H9 (cell line): Measurements from ENCODE around the gene ZNF524. TPM values are rescaled to one million over a fixed set of nuclear protein-coding genes. Genes with fewer than 3 reads are reported as not detected.

Source experiments
- DNase-seq: peaks from one replicate; pipeline ENCODE4 v3.0.0-alpha.2; 2017
- H2AFZ ChIP-seq: one replicate; pipeline ENCODE4 v1.6.1; 2013; ENCODE audit warnings: mild to moderate bottlenecking, low read length, control low read depth, moderate library complexity
- H2AK5ac ChIP-seq: 2 replicates; pipeline ENCODE4 v1.6.1; 2013; ENCODE audit warnings: low read length, control low read depth, mixed read lengths; ENCODE audit not compliant: insufficient read length
- H2BK120ac ChIP-seq: one replicate; pipeline ENCODE4 v1.6.1; 2013; ENCODE audit warnings: low read depth, mild to moderate bottlenecking, low read length, control low read depth, inconsistent platforms; ENCODE audit not compliant: poor library complexity, severe bottlenecking
- H2BK12ac ChIP-seq: 2 replicates; pipeline ENCODE4 v1.6.1; 2013; ENCODE audit warnings: low read length, control low read depth, mixed read lengths, low read depth; ENCODE audit not compliant: insufficient read length
- H2BK15ac ChIP-seq: 2 replicates; pipeline ENCODE4 v1.6.1; 2013; ENCODE audit warnings: low read depth, low read length, control low read depth
- H2BK20ac ChIP-seq: one replicate; pipeline ENCODE4 v1.6.1; 2013; ENCODE audit warnings: low read depth, mild to moderate bottlenecking, low read length, control low read depth, inconsistent platforms; ENCODE audit not compliant: poor library complexity, severe bottlenecking
- H2BK5ac ChIP-seq: 2 replicates; pipeline ENCODE4 v1.6.1; 2013; ENCODE audit warnings: low read length, control low read depth, mixed read lengths; ENCODE audit not compliant: insufficient read length
- H3K14ac ChIP-seq: 2 replicates; pipeline ENCODE4 v1.6.1; 2013; ENCODE audit warnings: low read length, control low read depth; ENCODE audit not compliant: insufficient read depth
- H3K18ac ChIP-seq: 2 replicates; pipeline ENCODE4 v1.6.1; 2013; ENCODE audit warnings: low read depth, mild to moderate bottlenecking, mixed read lengths, low read length, control low read depth; ENCODE audit not compliant: insufficient read length
- H3K23ac ChIP-seq: 2 replicates; pipeline ENCODE4 v1.6.1; 2013; ENCODE audit warnings: low read length, control low read depth, mixed read lengths, low read depth; ENCODE audit not compliant: insufficient read length
- H3K23me2 ChIP-seq: 2 replicates; pipeline ENCODE4 v1.6.1; 2013; ENCODE audit warnings: low read depth, mild to moderate bottlenecking, mixed read lengths, low read length, control low read depth; ENCODE audit not compliant: insufficient read length, poor library complexity, severe bottlenecking
- H3K27ac ChIP-seq: 2 replicates; pipeline ENCODE4 v1.5.1; 2013; ENCODE audit warnings: low read length, control low read depth, mixed read lengths, low read depth; ENCODE audit not compliant: insufficient read length
- H3K27me3 ChIP-seq: 2 replicates; pipeline ENCODE4 v1.6.1; 2013; ENCODE audit warnings: low read length, control low read depth, inconsistent platforms; ENCODE audit not compliant: insufficient read depth
- H3K4ac ChIP-seq: 2 replicates; pipeline ENCODE4 v1.6.1; 2013; ENCODE audit warnings: low read depth, mild to moderate bottlenecking, control low read depth, inconsistent platforms, low read length, moderate library complexity
- H3K4me1 ChIP-seq: 2 replicates; pipeline ENCODE4 v1.6.1; 2013; ENCODE audit warnings: low read length, control low read depth, inconsistent platforms; ENCODE audit not compliant: insufficient read depth
- H3K4me2 ChIP-seq: 2 replicates; pipeline ENCODE4 v1.6.1; 2013; ENCODE audit warnings: low read length, control low read depth, mixed read lengths; ENCODE audit not compliant: insufficient read length, insufficient read depth
- H3K56ac ChIP-seq: 2 replicates; pipeline ENCODE4 v1.6.1; 2013; ENCODE audit warnings: low read depth, mild to moderate bottlenecking, mixed read lengths, low read length, control low read depth; ENCODE audit not compliant: insufficient read length
- H3K79me1 ChIP-seq: 2 replicates; pipeline ENCODE4 v1.6.1; 2013; ENCODE audit warnings: low read depth, mild to moderate bottlenecking, moderate library complexity, low read length, control low read depth, inconsistent platforms; ENCODE audit not compliant: insufficient read depth, poor library complexity, severe bottlenecking
- H3K79me2 ChIP-seq: 2 replicates; pipeline ENCODE4 v1.6.1; 2013; ENCODE audit warnings: low read length, control low read depth, inconsistent platforms; ENCODE audit not compliant: insufficient read depth
- H3K9ac ChIP-seq: 2 replicates; pipeline ENCODE4 v1.6.1; 2013; ENCODE audit warnings: low read length, control low read depth, mixed read lengths; ENCODE audit not compliant: insufficient read length; ENCODE audit errors: extremely low read depth
- H3K9me3 ChIP-seq: one replicate; pipeline ENCODE4 v1.6.1; 2013; ENCODE audit warnings: low read depth, low read length, inconsistent platforms; ENCODE audit not compliant: control insufficient read depth
- H3T11ph ChIP-seq: one replicate; pipeline ENCODE4 v1.6.1; 2013; ENCODE audit warnings: mild to moderate bottlenecking, low read length, control low read depth, inconsistent platforms
- H4K20me1 ChIP-seq: one replicate; pipeline ENCODE4 v1.6.1; 2013; ENCODE audit not compliant: control insufficient read depth, insufficient read length, insufficient read depth
- H4K5ac ChIP-seq: 2 replicates; pipeline ENCODE4 v1.6.1; 2013; ENCODE audit warnings: low read depth, mild to moderate bottlenecking, mixed read lengths, low read length, control low read depth; ENCODE audit not compliant: insufficient read length
- H4K8ac ChIP-seq: replicated peaks from 2 replicates; pipeline ENCODE4 v1.6.1; 2013; ENCODE audit warnings: low read length, control low read depth, mixed read lengths, low read depth; ENCODE audit not compliant: insufficient read length
- H4K91ac ChIP-seq: 2 replicates; pipeline ENCODE4 v1.6.1; 2013; ENCODE audit warnings: low read depth, mild to moderate bottlenecking, moderate library complexity, mixed read lengths, low read length, control low read depth; ENCODE audit not compliant: insufficient read length
- H3K27ac Mint-ChIP-seq, 3 experiments: 2 replicates in 2 of 3; 3 replicates in 1 of 3; pipeline ENCODE4 v1.8.0; 2020 to 2021; ENCODE audit warnings: mixed read lengths in 3 of 3, mild to moderate bottlenecking in 1 of 3, moderate library complexity in 1 of 3
- H3K27me3 Mint-ChIP-seq: 2 replicates; pipeline ENCODE4 v1.8.0; 2021; ENCODE audit warnings: low read depth, mild to moderate bottlenecking, moderate library complexity, mixed read lengths
- H3K36me3 Mint-ChIP-seq, 3 experiments: 2 replicates in 2 of 3; 3 replicates in 1 of 3; pipeline ENCODE4 v1.8.0; 2020 to 2021; ENCODE audit warnings: low read depth in 3 of 3, mixed read lengths in 3 of 3; ENCODE audit not compliant: insufficient read depth in 1 of 3
- H3K4me1 Mint-ChIP-seq, 2 experiments: 2 replicates each; pipeline ENCODE4 v1.8.0; 2020; ENCODE audit warnings: mixed read lengths in 2 of 2
- H3K4me3 Mint-ChIP-seq, 2 experiments: 2 replicates in 1 of 2; 3 replicates in 1 of 2; pipeline ENCODE4 v1.8.0; 2020 to 2021; ENCODE audit warnings: mild to moderate bottlenecking in 2 of 2, mixed read lengths in 2 of 2, moderate library complexity in 1 of 2
- H3K9me3 Mint-ChIP-seq, 2 experiments: 2 replicates in 1 of 2; 3 replicates in 1 of 2; pipeline ENCODE4 v1.8.0; 2020; ENCODE audit warnings: mild to moderate bottlenecking in 2 of 2, mixed read lengths in 2 of 2, moderate library complexity in 1 of 2
- WGBS: extraction: QIAGEN DNeasy Blood & Tissue Kit; methylation state at CpG from one replicate; pipeline ENCODE4 v1.1.7; 2013; ENCODE audit warnings: missing lambda C conversion rate, low lambda C conversion rate, mixed read lengths; ENCODE audit not compliant: insufficient read length; ENCODE audit errors: extremely low coverage; 5-methylcytosine and 5-hydroxymethylcytosine counted together
- total RNA-seq: library from RNA; stranded (reverse); gene quantifications from 2 replicates; pipeline ENCODE4 v1.2.1, GENCODE V29; 2021
- TF ChIP-seq, protein P1 (sequence below): fragments of 200-600 bp; sonication (generic); conservative IDR thresholded peaks from 3 replicates; pipeline ENCODE4 v1.8.0; 2021; ENCODE audit warnings: antibody characterized with exemption, mild to moderate bottlenecking

Gene ZNF524
- total RNA-seq, 1 experiment from 2014 or later = 3.0 TPM

DNA sequence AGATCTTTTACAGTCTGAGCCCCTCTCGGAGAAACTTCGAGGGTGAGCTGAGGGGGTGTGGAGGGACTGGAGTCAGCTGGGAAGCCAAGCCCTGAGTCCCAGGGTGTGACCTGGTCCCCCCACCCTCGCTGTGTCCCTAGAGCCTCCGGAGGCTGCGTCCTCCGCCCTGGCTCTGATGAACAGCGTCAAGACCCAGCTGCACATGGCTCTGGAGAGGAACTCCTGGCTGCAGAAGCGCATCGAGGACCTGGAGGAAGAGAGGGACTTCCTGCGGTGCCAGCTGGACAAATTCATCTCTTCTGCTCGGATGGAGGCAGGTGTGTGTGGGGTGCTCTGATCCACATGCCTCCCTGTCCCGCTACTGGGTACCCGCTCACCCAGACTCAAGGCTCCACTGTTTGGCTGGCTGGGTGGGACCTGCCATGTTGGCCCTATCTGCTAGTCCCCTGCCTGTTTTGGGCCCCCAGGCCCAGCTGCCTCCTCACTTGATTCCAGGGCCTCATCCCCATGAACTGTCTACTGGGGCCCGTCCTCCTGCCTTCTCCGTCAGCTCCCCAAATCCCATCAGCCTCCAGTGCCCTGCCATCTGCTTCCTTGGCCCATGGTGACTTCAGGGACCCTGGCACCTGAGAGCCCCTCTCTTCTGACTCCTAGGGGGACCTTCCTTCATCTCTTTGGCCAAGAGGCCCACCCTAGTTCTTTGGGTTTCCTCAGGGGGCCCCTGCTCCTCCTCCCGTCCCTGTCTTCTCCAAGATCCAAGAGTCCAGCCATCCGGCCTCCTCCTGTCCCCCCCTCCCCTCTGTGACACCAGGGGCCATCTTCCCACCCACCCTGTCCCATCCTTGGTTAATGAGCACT is 49.4 kb downstream of the ZNF524 start:
- H3K27ac ChIP-seq = no peak overlapping the region
- no peak overlapping the region for H4K8ac ChIP-seq
- Mint-ChIP-seq H3K36me3 (peaks cover 16 to 50% (median 41%) of the 10 kb centered on the region in 3 experiments), H3K27ac (no peak overlapping the region; a peak in 1 of 7 replicates), H3K4me3 (peak overlapping the region; percentile 72 to 83; a peak in 4 of 5 replicates), H3K27me3 (no peaks in the 10 kb centered on the region; the same call in 1 of the 2 replicates), H3K4me1 (peaks cover 14 to 21% of the 10 kb centered on the region in 2 experiments), H3K9me3 (peaks cover 0 to 3% of the 10 kb centered on the region in 2 experiments; a peak in 2 of 5 replicates)
- H3K23ac ChIP-seq = no peak overlapping the region
- no CpG with 5 or more reads among the region's 17 CpGs for WGBS
- no peaks in the 10 kb centered on the region for H3K4me1 ChIP-seq
- H4K20me1 ChIP-seq = peaks cover 5% of the 10 kb centered on the region
- no peak overlapping the region for H3K4ac ChIP-seq
- no peak overlapping the region for H2BK120ac ChIP-seq
- no peak overlapping the region for H3K56ac ChIP-seq
- no peak overlapping the region for H4K5ac ChIP-seq
- TF ChIP-seq, protein P1, sequence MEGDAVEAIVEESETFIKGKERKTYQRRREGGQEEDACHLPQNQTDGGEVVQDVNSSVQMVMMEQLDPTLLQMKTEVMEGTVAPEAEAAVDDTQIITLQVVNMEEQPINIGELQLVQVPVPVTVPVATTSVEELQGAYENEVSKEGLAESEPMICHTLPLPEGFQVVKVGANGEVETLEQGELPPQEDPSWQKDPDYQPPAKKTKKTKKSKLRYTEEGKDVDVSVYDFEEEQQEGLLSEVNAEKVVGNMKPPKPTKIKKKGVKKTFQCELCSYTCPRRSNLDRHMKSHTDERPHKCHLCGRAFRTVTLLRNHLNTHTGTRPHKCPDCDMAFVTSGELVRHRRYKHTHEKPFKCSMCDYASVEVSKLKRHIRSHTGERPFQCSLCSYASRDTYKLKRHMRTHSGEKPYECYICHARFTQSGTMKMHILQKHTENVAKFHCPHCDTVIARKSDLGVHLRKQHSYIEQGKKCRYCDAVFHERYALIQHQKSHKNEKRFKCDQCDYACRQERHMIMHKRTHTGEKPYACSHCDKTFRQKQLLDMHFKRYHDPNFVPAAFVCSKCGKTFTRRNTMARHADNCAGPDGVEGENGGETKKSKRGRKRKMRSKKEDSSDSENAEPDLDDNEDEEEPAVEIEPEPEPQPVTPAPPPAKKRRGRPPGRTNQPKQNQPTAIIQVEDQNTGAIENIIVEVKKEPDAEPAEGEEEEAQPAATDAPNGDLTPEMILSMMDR = no peak
- no peaks in the 10 kb centered on the region for H3K27me3 ChIP-seq
- no peak overlapping the region for H3K14ac ChIP-seq
- no peak for DNase-seq
- H2AFZ ChIP-seq = no peak overlapping the region
- H4K91ac ChIP-seq = no peak overlapping the region
- no peak overlapping the region for H3T11ph ChIP-seq
- no peak overlapping the region for H2BK5ac ChIP-seq
- H3K9ac ChIP-seq = no peak overlapping the region
- H3K79me2 ChIP-seq = peaks cover 1% of the 10 kb centered on the region; the same call in 1 of the 2 replicates
- H3K4me2 ChIP-seq = no peak overlapping the region
- H2BK20ac ChIP-seq = no peak overlapping the region
- no peak overlapping the region for H2BK12ac ChIP-seq
- no peak overlapping the region for H2AK5ac ChIP-seq
- peaks cover 25% of the 10 kb centered on the region for H3K23me2 ChIP-seq
- no peak overlapping the region for H2BK15ac ChIP-seq
- H3K79me1 ChIP-seq = peaks cover 3% of the 10 kb centered on the region
- H3K18ac ChIP-seq = no peak overlapping the region
- H3K9me3 ChIP-seq = no peaks in the 10 kb centered on the region
